ENCODE measurements around the gene HNRNPA2B1. TPM values are rescaled to one million over a fixed set of nuclear protein-coding genes. Genes with fewer than 3 reads are reported as not detected.

HNRNPA2B1 gene
- total RNA-seq = 149 and 150 TPM in 2 replicates

GRCh38 chr7:26200444-26201246, at the start of gene HNRNPA2B1:
Gene HNRNPA2B1, minus strand, starts transcription at chr7:26200746. Its CDS starts 169 bp downstream, at chr7:26200577.

GRCh38 chr7:26201247-26202018, 887 bp upstream of the HNRNPA2B1 start, which contains the start of gene CBX3:
Gene CBX3, plus strand, starts transcription at chr7:26201745. Its CDS starts 1,254 bp downstream, at chr7:26202999.

GRCh38 chr7:26151953-26152781, 48.4 kb downstream of the HNRNPA2B1 start, which contains the start of gene NFE2L3:
Gene NFE2L3, plus strand, starts transcription at chr7:26152198. Its CDS starts 301 bp downstream, at chr7:26152499.

Other genes with a start within 250 kb of the HNRNPA2B1 start
- 32.2 and 55.4 TPM in 2 replicates for gene NFE2L3, start 48.5 kb downstream of the HNRNPA2B1 start, total RNA-seq
- 144 and 147 TPM in 2 replicates for gene CBX3, start 999 bp upstream of the HNRNPA2B1 start, total RNA-seq
- gene SNX10, start 91.1 kb upstream of the HNRNPA2B1 start, total RNA-seq = 0.19 and 0.54 TPM in 2 replicates

Data from endothelial cell of coronary artery (primary cell).